ENCODE results near the gene MCOLN2.

DNA sequence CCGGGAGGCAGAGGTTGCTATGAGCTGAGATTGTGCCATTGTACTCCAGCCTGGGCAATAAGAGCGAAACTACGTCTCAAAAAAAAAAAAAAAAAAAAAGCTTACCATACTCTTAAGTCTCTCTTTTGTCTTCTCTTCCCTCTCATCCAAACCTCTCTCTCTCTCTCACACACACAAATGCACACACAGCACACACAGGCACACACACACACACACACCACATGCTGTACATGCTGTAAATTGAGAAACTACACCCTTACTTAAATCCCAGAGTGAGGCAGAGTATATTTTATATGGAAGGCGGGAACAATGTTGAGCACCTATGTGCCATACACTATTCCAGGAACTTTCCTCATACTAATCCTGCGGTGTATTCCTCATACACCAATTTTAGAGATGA, 44.9 kb upstream of the MCOLN2 start:
- no peak for TF ChIP-seq CBX5 (IDR thresholded peaks at IDR 0.05; ENCODE audit: low read depth, low read length)
- no peak for TF ChIP-seq SP1 (IDR thresholded peaks at IDR 0.05; ENCODE audit: low read depth, low read length)
- no peak for TF ChIP-seq KDM5A (IDR thresholded peaks at IDR 0.05; ENCODE audit: low read length)
- no peak for TF ChIP-seq ASH2L (IDR thresholded peaks at IDR 0.05; ENCODE audit: low read length)
- no peak for TF ChIP-seq SP2 (IDR thresholded peaks at IDR 0.05; ENCODE audit: low read length)
- no peak for TF ChIP-seq EZH2 (IDR thresholded peaks at IDR 0.05; ENCODE audit: low read depth, low read length, severe bottlenecking)
- TF ChIP-seq CHD2 (IDR thresholded peaks at IDR 0.05; ENCODE audit: low read length), result no peak
- TF ChIP-seq, protein P1, sequence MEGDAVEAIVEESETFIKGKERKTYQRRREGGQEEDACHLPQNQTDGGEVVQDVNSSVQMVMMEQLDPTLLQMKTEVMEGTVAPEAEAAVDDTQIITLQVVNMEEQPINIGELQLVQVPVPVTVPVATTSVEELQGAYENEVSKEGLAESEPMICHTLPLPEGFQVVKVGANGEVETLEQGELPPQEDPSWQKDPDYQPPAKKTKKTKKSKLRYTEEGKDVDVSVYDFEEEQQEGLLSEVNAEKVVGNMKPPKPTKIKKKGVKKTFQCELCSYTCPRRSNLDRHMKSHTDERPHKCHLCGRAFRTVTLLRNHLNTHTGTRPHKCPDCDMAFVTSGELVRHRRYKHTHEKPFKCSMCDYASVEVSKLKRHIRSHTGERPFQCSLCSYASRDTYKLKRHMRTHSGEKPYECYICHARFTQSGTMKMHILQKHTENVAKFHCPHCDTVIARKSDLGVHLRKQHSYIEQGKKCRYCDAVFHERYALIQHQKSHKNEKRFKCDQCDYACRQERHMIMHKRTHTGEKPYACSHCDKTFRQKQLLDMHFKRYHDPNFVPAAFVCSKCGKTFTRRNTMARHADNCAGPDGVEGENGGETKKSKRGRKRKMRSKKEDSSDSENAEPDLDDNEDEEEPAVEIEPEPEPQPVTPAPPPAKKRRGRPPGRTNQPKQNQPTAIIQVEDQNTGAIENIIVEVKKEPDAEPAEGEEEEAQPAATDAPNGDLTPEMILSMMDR (IDR thresholded peaks at IDR 0.05; ENCODE audit: control extremely low read depth in 1 of 3, insufficient read depth in 1 of 3, low read depth in 1 of 3, low read length in 3 of 3), result no peak
- TF ChIP-seq ATF2 (IDR thresholded peaks at IDR 0.05; ENCODE audit: low read length), result no peak
- TF ChIP-seq CEBPB (IDR thresholded peaks at IDR 0.05; ENCODE audit: low read depth, low read length), result no peak
- TF ChIP-seq JUND (IDR thresholded peaks at IDR 0.05; ENCODE audit: low read length), result no peak
- TF ChIP-seq RXRA (IDR thresholded peaks at IDR 0.05; ENCODE audit: insufficient read depth, low read depth, low read length), result no peak
- no peak for TF ChIP-seq RAD21 (IDR thresholded peaks at IDR 0.05 in 1 of 2, conservative IDR thresholded peaks at IDR 0.05 in 1 of 2; ENCODE audit: low read depth in 2 of 2, low read length in 2 of 2)

Measured in H1 (cell line).